HepG2 (cell line): ENCODE measurements around the gene RBM43. TPM values are rescaled to one million over a fixed set of nuclear protein-coding genes. Genes with fewer than 3 reads are reported as not detected.

Experiments used
- FOXP4 ChIP-seq: sonication (generic); formaldehyde crosslinking; IDR thresholded peaks from 2 replicates; pipeline ENCODE4 v1.4.0; 2020; ENCODE audit warnings: missing genetic modification reagents
- GMEB1 ChIP-seq: sonication (generic); formaldehyde crosslinking; IDR thresholded peaks from 2 replicates; pipeline ENCODE4 v1.5.1; 2020; ENCODE audit warnings: missing genetic modification reagents, mild to moderate bottlenecking, borderline replicate concordance
- HNF1B ChIP-seq: sonication (generic); formaldehyde crosslinking; IDR thresholded peaks from 2 replicates; pipeline ENCODE4 v1.5.1; 2020; ENCODE audit warnings: mild to moderate bottlenecking, moderate library complexity, missing genetic modification reagents
- NR2F6 ChIP-seq, 2 experiments: IDR thresholded peaks; 2 replicates each; pipeline ENCODE4 v1.6.1; 2016; ENCODE audit warnings: antibody characterized with exemption in 1 of 2, mild to moderate bottlenecking in 1 of 2
- PAXIP1 ChIP-seq: sonication (generic); formaldehyde crosslinking; conservative IDR thresholded peaks from 2 replicates; pipeline ENCODE4 v1.4.0; 2020; ENCODE audit warnings: mild to moderate bottlenecking, missing genetic modification reagents, moderate library complexity
- RCOR2 ChIP-seq: IDR thresholded peaks from 2 replicates; pipeline ENCODE4 v1.6.1; 2016; ENCODE audit warnings: missing biosample characterization, missing genetic modification reagents
- ZBTB21 ChIP-seq: sonication (generic); formaldehyde crosslinking; IDR thresholded peaks from 2 replicates; pipeline ENCODE4 v1.4.0; 2020; ENCODE audit warnings: missing genetic modification reagents
- ZMYM3 ChIP-seq: sonication (generic); formaldehyde crosslinking; IDR thresholded peaks from 2 replicates; pipeline ENCODE4 v1.5.1; 2020; ENCODE audit warnings: mild to moderate bottlenecking, missing genetic modification reagents
- ZNF430 ChIP-seq: sonication (generic); formaldehyde crosslinking; IDR thresholded peaks from 2 replicates; pipeline ENCODE4 v1.9.0; 2021; ENCODE audit warnings: mild to moderate bottlenecking, missing genetic modification reagents
- ZNF512 ChIP-seq: sonication (generic); formaldehyde crosslinking; IDR thresholded peaks from 2 replicates; pipeline ENCODE4 v1.4.0; 2020; ENCODE audit warnings: mild to moderate bottlenecking, missing genetic modification reagents
- ZNF512B ChIP-seq: sonication (generic); formaldehyde crosslinking; IDR thresholded peaks from 2 replicates; pipeline ENCODE4 v1.5.1; 2020; ENCODE audit warnings: missing genetic modification reagents, mild to moderate bottlenecking, borderline replicate concordance
- ZNF598 ChIP-seq: sonication (generic); formaldehyde crosslinking; IDR thresholded peaks from 2 replicates; pipeline ENCODE4 v1.5.1; 2020; ENCODE audit warnings: mild to moderate bottlenecking, missing genetic modification reagents, borderline replicate concordance
- ZNF660 ChIP-seq: sonication (generic); formaldehyde crosslinking; IDR thresholded peaks from 2 replicates; pipeline ENCODE4 v1.5.1; 2020; ENCODE audit warnings: mild to moderate bottlenecking, low read depth, missing genetic modification reagents, borderline replicate concordance
- ZNF713 ChIP-seq: sonication (generic); formaldehyde crosslinking; IDR thresholded peaks from 2 replicates; pipeline ENCODE4 v1.4.0; 2020; ENCODE audit warnings: mild to moderate bottlenecking, missing genetic modification reagents
- polyA plus RNA-seq, 8 experiments: library from polyadenylated mRNA; depleted of rRNA in 3 of 8; stranded (reverse) in 7 of 8; unstranded in 1 of 8; fragments of >200 nt; fragmentation: Illumina TruSeq in 4 of 8; extraction: Trizol in 4 of 8; gene quantifications; 2 replicates each; pipeline versions ENCODE4 v1.2.1 to v1.2.3, GENCODE V29; 2011 to 2016; ENCODE audit warnings: low read depth in 4 of 8, missing spikeins in 1 of 8, mixed read lengths in 1 of 8; ENCODE audit not compliant: insufficient read depth in 1 of 8
- total RNA-seq, 5 experiments: library from RNA; depleted of rRNA; stranded (reverse); fragments of >200 nt; fragmentation: Illumina TruSeq; extraction: Trizol; gene quantifications; 2 replicates each; pipeline ENCODE4 v1.2.3, GENCODE V29; 2016; ENCODE audit warnings: low read depth in 1 of 5

RBM43 gene
- total and polyA plus RNA-seq, 2 of the 13 experiments (the other 11 are each of a cell fraction or from before 2014, with no cell fraction given), result 0.31 to 0.70 TPM

- TF ChIP-seq PAXIP1 (peak; percentile 57), HNF1B (CRISPR knock-in tag) (no peak), FOXP4 (no peak), GMEB1 (CRISPR knock-in tag) (no peak), ZNF598 (no peak), ZNF512 (no peak), ZMYM3 (CRISPR knock-in tag) (no peak), NR2F6 (IDR thresholded peaks at IDR 0.05) (no peak), NR2F6 (CRISPR knock-in tag; IDR thresholded peaks at IDR 0.05) (peak; percentile 19; the same call in 1 of the 2 replicates), ZBTB21 (CRISPR knock-in tag) (no peak), ZNF713 (CRISPR knock-in tag) (no peak), ZNF660 (CRISPR knock-in tag) (no peak), ZNF430 (CRISPR knock-in tag) (no peak), RCOR2 (0 out of 2 replicates have a peak, but pooled peaks have one; percentile 25), ZNF512B (CRISPR knock-in tag) (no peak)
Measured at GRCh38 chr2:151264157-151264825, 2.6 kb upstream of the RBM43 start (continued).
